Left lung (tissue), 14 donors: ENCODE data around the gene GLS2. TPM values are rescaled to one million over a fixed set of nuclear protein-coding genes. Genes with fewer than 3 reads are reported as not detected.

Experiments
- ATAC-seq: fragments of 200-7000 bp; cut with Tn5 transposase; one replicate; pipeline ENCODE4 v1.9.1; 2020; ENCODE audit warnings: moderate library complexity
- DNase-seq, 4 donors: peaks; one replicate each; pipeline ENCODE4 v3.0.0-alpha.2; 2013 to 2020
- H3K27ac ChIP-seq, 2 donors: fragments of 200-600 bp; sonication (generic) in 1 of 2; one replicate each; pipeline versions ENCODE4 v1.5.0 to v1.8.0; 2020 to 2021
- H3K27me3 ChIP-seq, 2 donors: fragments of 200-600 bp; sonication (generic) in 1 of 2; one replicate each; pipeline versions ENCODE4 v1.5.0 to v1.8.0; 2020 to 2021
- H3K36me3 ChIP-seq, 2 donors: fragments of 200-600 bp; sonication (generic) in 1 of 2; one replicate each; pipeline versions ENCODE4 v1.5.0 to v1.8.0; 2020 to 2021
- H3K4me1 ChIP-seq, 2 donors: fragments of 200-600 bp; one replicate each; pipeline ENCODE4 v1.8.0; 2021
- H3K4me3 ChIP-seq, 2 donors: fragments of 200-600 bp; sonication (generic) in 1 of 2; one replicate each; pipeline versions ENCODE4 v1.5.0 to v1.8.0; 2020 to 2021; ENCODE audit warnings: mild to moderate bottlenecking in 1 of 2
- H3K9me3 ChIP-seq, 2 donors: fragments of 200-600 bp; sonication (generic) in 1 of 2; one replicate each; pipeline versions ENCODE4 v1.5.0 to v1.8.0; 2020 to 2021
- CTCF ChIP-seq, 2 donors: fragments of 200-600 bp; sonication (generic) in 1 of 2; IDR thresholded peaks; one replicate each; pipeline versions ENCODE4 v1.5.0 to v1.8.0; 2021; ENCODE audit warnings: antibody characterized with exemption in 2 of 2
- intact Hi-C, 2 donors: fragments of 100-400 bp; cut with DNase I; formaldehyde crosslinking; loops; one replicate each; pipeline versions ENCODE4 v1.11.2 to v1.14.2; 2022
- long read RNA-seq, 12 donors: library from polyadenylated mRNA in 2 of 12; unstranded in 2 of 12; transcript quantifications; one replicate each; pipeline ENCODE4 v2.0.0 and lab custom pipeline, GENCODE V29; 2019 to 2026
- polyA plus RNA-seq, 6 donors: library from polyadenylated mRNA; unstranded; fragments of 120-200 nt; gene quantifications; one replicate each; pipeline ENCODE4 v1.2.1, GENCODE V29; 2013; ENCODE audit not compliant: insufficient read length in 6 of 6
- total RNA-seq, 2 donors: library from RNA; stranded (reverse); fragmentation: NEBNext Ultra II Directional; extraction: Animal tissue kit (Norgen Biotek cat#: 25700); gene quantifications; one replicate each; pipeline ENCODE4 v1.2.1, GENCODE V29; 2021
- donor health status: DM: no; HTN: yes; CAD: no.
- donor health status: DM: no; HTN: no; CAD: no.

Gene GLS2
- total RNA-seq, result 1 to 10 TPM; 3.0 to 5.9 TPM
- polyA plus RNA-seq, result 1 to 10 TPM; 2.3 to 3.4 (median 2.7) TPM
- long read RNA-seq, donor 1, partial matches to known transcripts, result 0 of 1 reads
- long read RNA-seq, donor 1, other reads (novel, unspliced or antisense), result 0 of 1 reads
- long read RNA-seq, donor 2, partial matches to known transcripts, result 13 of 13 reads
- long read RNA-seq, donor 2, other reads (novel, unspliced or antisense), result 0 of 13 reads
- long read RNA-seq, donor 3, partial matches to known transcripts, result 0 of 2 reads
- long read RNA-seq, donor 3, other reads (novel, unspliced or antisense), result 0 of 2 reads
- long read RNA-seq, donor 4, partial matches to known transcripts, result 4 of 7 reads
- long read RNA-seq, donor 4, other reads (novel, unspliced or antisense), result 0 of 7 reads
- long read RNA-seq, donor 5, partial matches to known transcripts, result 0 of 2 reads
- long read RNA-seq, donor 5, other reads (novel, unspliced or antisense), result 0 of 2 reads
- long read RNA-seq, donor 6, partial matches to known transcripts, result 0 of 2 reads
- long read RNA-seq, donor 6, other reads (novel, unspliced or antisense), result 0 of 2 reads
- long read RNA-seq, donor 7, result 0 reads
- long read RNA-seq, donor 8, result 0 reads
- long read RNA-seq, donor 9, result 0 reads
- long read RNA-seq, donor 10, partial matches to known transcripts, result 0 of 1 reads
- long read RNA-seq, donor 10, other reads (novel, unspliced or antisense), result 0 of 1 reads
- long read RNA-seq, donor 11, partial matches to known transcripts, result 0 of 2 reads
- long read RNA-seq, donor 11, other reads (novel, unspliced or antisense), result 0 of 2 reads
- long read RNA-seq, donor 12, result 0 reads

- H3K4me3 ChIP-seq, result peak within 1 kb of the TSS; percentile 53 to 56
- no peak for TF ChIP-seq CTCF (IDR thresholded peaks at IDR 0.05)
- intact Hi-C loops, result no loop called here
- H3K27me3 ChIP-seq, result peaks cover 0 to 48% of the 10 kb centered on the region in 2 donors
- peak; percentile 97 for ATAC-seq
- peak within 1 kb of the TSS; percentile 13 to 23 for H3K27ac ChIP-seq
- H3K36me3 ChIP-seq, result no peaks in the 10 kb centered on the region
- peak; percentile 40 to 88 (median 76) for DNase-seq
- no peaks in the 10 kb centered on the region for H3K9me3 ChIP-seq
- H3K4me1 ChIP-seq, result peaks cover 0 to 18% of the 10 kb centered on the region in 2 donors
Measured at GRCh38 chr12:56488041-56488955, at the start of gene GLS2. GLS2 (minus strand) TSS chr12:56488161; CDS start chr12:56488118, 43 bp downstream.

- Histone ChIP-seq H3K36me3 (no peaks in the 10 kb centered on the region), H3K27ac (peak overlapping the region; percentile 15 to 33), H3K4me1 (peaks cover 11 to 53% of the 10 kb centered on the region in 2 donors), H3K27me3 (no peaks in the 10 kb centered on the region), H3K9me3 (no peaks in the 10 kb centered on the region), H3K4me3 (no peak overlapping the region)
- peak; percentile 28 for ATAC-seq
- intact Hi-C loops, result no loop called here
- no peak for DNase-seq
- TF ChIP-seq CTCF (IDR thresholded peaks at IDR 0.05), result no peak
Measured at GRCh38 chr12:56537546-56537945, 49.6 kb upstream of the GLS2 start.

GRCh38 chr12:56530390-56531055, 42.6 kb upstream of the GLS2 start:
- no peaks in the 10 kb centered on the region for H3K9me3 ChIP-seq
- H3K4me3 ChIP-seq, result no peak overlapping the region
- H3K27me3 ChIP-seq, result no peaks in the 10 kb centered on the region
- H3K36me3 ChIP-seq, result peaks cover 0 to under 1% of the 10 kb centered on the region in 2 donors
- intact Hi-C loops, result no loop called here
- H3K27ac ChIP-seq, result no peak overlapping the region
- ATAC-seq (no peak), DNase-seq (no peak)
- H3K4me1 ChIP-seq, result peaks cover 15 to 60% of the 10 kb centered on the region in 2 donors
- TF ChIP-seq CTCF (IDR thresholded peaks at IDR 0.05), result no peak

- TF ChIP-seq CTCF (IDR thresholded peaks at IDR 0.05), result no peak
- H3K9me3 ChIP-seq, result no peaks in the 10 kb centered on the region
- peaks cover 0 to 6% of the 10 kb centered on the region in 2 donors for H3K36me3 ChIP-seq
- no peak overlapping the region for H3K27ac ChIP-seq
- DNase-seq (no peak), ATAC-seq (no peak)
- H3K4me3 ChIP-seq, result no peak overlapping the region
- H3K4me1 ChIP-seq, result peaks cover 15 to 62% of the 10 kb centered on the region in 2 donors
- intact Hi-C loops, result no loop called here
- no peaks in the 10 kb centered on the region for H3K27me3 ChIP-seq
Measured at GRCh38 chr12:56529656-56530055, 41.7 kb upstream of the GLS2 start.
